ENCODE results near the gene JOSD1.

JOSD1 gene

DNA sequence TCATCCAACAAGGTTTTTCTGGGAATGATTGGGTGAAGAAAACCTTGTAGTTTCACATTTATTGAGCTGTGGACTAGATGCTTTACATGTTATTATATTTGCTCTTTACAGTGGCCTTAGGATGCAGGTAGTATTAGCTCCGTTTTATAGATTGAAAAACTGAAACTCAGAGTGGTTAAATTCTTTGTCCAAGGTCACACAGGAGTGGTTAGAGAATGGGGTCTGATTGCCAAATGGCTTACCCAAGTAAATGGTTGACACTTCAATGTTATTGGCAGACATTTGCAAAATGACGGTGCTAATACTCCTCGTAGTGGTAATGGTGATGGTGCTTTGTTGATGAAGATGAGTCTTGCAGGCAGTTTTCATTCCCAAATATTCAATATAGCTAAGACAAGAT, 7.2 kb upstream of the JOSD1 start:
- H3K36me3 ChIP-seq (ENCODE audit: control insufficient read depth, insufficient read depth, low read length), result peaks cover 2% of the 10 kb centered on the region
- no peaks in the 10 kb centered on the region for H3K9me3 ChIP-seq (ENCODE audit: control insufficient read depth, insufficient read depth, low read length)
- H3K27me3 ChIP-seq (ENCODE audit: control insufficient read depth, insufficient read depth, low read length), result no peaks in the 10 kb centered on the region
- H3K4me1 ChIP-seq (ENCODE audit: control insufficient read depth, insufficient read depth, low read length), result peaks cover 30% of the 10 kb centered on the region
- no peak overlapping the region for H3K9ac ChIP-seq (ENCODE audit: low read depth, low read length)
- peak overlapping the region; percentile 82 for H3K4me3 ChIP-seq (ENCODE audit: low read depth, low read length)

GRCh38 chr22:38707346-38707745, 6.6 kb upstream of the JOSD1 start:
- Histone ChIP-seq H3K9me3 (ENCODE audit: control insufficient read depth, insufficient read depth, low read length) (no peaks in the 10 kb centered on the region), H3K4me3 (ENCODE audit: low read depth, low read length) (peak overlapping the region; percentile 82), H3K9ac (ENCODE audit: low read depth, low read length) (no peak overlapping the region), H3K4me1 (ENCODE audit: control insufficient read depth, insufficient read depth, low read length) (peaks cover 28% of the 10 kb centered on the region), H3K27me3 (ENCODE audit: control insufficient read depth, insufficient read depth, low read length) (no peaks in the 10 kb centered on the region), H3K36me3 (ENCODE audit: control insufficient read depth, insufficient read depth, low read length) (peaks cover 2% of the 10 kb centered on the region)

GRCh38 chr22:38706901-38707195, 6.1 kb upstream of the JOSD1 start:
- Histone ChIP-seq H3K27me3 (ENCODE audit: control insufficient read depth, insufficient read depth, low read length) (no peaks in the 10 kb centered on the region), H3K4me1 (ENCODE audit: control insufficient read depth, insufficient read depth, low read length) (peaks cover 26% of the 10 kb centered on the region)

GRCh38 chr22:38706101-38706900, 5.6 kb upstream of the JOSD1 start:
- H3K36me3 ChIP-seq (ENCODE audit: control insufficient read depth, insufficient read depth, low read length), result no peaks in the 10 kb centered on the region
- H3K4me1 ChIP-seq (ENCODE audit: control insufficient read depth, insufficient read depth, low read length), result peaks cover 26% of the 10 kb centered on the region
- peak overlapping the region; percentile 82 for H3K4me3 ChIP-seq (ENCODE audit: low read depth, low read length)
- peak overlapping the region; percentile 87 for H3K9ac ChIP-seq (ENCODE audit: low read depth, low read length)
- no peaks in the 10 kb centered on the region for H3K9me3 ChIP-seq (ENCODE audit: control insufficient read depth, insufficient read depth, low read length)
- no peaks in the 10 kb centered on the region for H3K27me3 ChIP-seq (ENCODE audit: control insufficient read depth, insufficient read depth, low read length)

More at GRCh38 chr22:38706901-38707195, 6.1 kb upstream of the JOSD1 start:
- Histone ChIP-seq H3K9me3 (ENCODE audit: control insufficient read depth, insufficient read depth, low read length) (no peaks in the 10 kb centered on the region), H3K4me3 (ENCODE audit: low read depth, low read length) (peak overlapping the region; percentile 82), H3K36me3 (ENCODE audit: control insufficient read depth, insufficient read depth, low read length) (no peaks in the 10 kb centered on the region), H3K9ac (ENCODE audit: low read depth, low read length) (peak overlapping the region; percentile 87)

GRCh38 chr22:38705235-38706100, 4.7 kb upstream of the JOSD1 start, which contains the start of gene GTPBP1:
Gene GTPBP1, plus strand, starts transcription at chr22:38705944. Its CDS starts 12 bp downstream, at chr22:38705956.
- peak within 1 kb of the TSS; percentile 82 for H3K4me3 ChIP-seq (ENCODE audit: low read depth, low read length)
- H3K27me3 ChIP-seq (ENCODE audit: control insufficient read depth, insufficient read depth, low read length), result no peaks in the 10 kb centered on the region
- H3K4me1 ChIP-seq (ENCODE audit: control insufficient read depth, insufficient read depth, low read length), result peaks cover 26% of the 10 kb centered on the region
- H3K9me3 ChIP-seq (ENCODE audit: control insufficient read depth, insufficient read depth, low read length), result no peaks in the 10 kb centered on the region
- peak within 1 kb of the TSS; percentile 87 for H3K9ac ChIP-seq (ENCODE audit: low read depth, low read length)
- H3K36me3 ChIP-seq (ENCODE audit: control insufficient read depth, insufficient read depth, low read length), result no peaks in the 10 kb centered on the region

DNA sequence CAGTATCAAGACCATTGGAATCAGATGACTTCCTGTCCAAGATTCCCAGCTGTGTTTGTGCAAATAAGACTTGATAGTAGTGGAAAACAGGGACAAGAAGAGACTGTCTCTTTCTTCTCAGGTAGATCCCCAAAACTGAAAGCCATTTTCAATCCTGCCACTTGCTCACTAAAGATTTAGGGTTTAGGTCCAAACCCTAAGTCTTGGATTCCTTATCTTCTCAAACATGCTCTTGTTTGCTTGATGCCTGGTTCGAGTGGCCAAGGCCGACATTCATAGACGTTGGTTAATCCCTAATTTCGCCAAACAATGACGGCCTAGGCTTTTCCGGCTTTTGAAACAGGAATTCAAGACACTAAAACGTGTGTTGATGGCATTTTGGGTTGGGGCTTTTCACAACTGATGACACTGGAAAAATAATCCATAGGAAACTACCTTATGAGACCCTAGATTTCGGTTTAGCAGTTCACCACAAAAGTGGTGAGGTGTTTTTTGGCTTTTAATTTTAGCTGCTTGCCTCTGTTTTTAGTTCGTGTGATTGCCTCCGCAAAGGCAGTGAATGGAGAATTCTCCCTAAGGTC, 4.0 kb upstream of the JOSD1 start:
- H3K4me1 ChIP-seq (ENCODE audit: control insufficient read depth, insufficient read depth, low read length), result peaks cover 26% of the 10 kb centered on the region
- H3K9me3 ChIP-seq (ENCODE audit: control insufficient read depth, insufficient read depth, low read length), result no peaks in the 10 kb centered on the region
- peak overlapping the region; percentile 45 for H3K4me3 ChIP-seq (ENCODE audit: low read depth, low read length)
- no peak overlapping the region for H3K9ac ChIP-seq (ENCODE audit: low read depth, low read length)
- no peaks in the 10 kb centered on the region for H3K36me3 ChIP-seq (ENCODE audit: control insufficient read depth, insufficient read depth, low read length)
- no peaks in the 10 kb centered on the region for H3K27me3 ChIP-seq (ENCODE audit: control insufficient read depth, insufficient read depth, low read length)

- Histone ChIP-seq H3K27me3 (ENCODE audit: control insufficient read depth, insufficient read depth, low read length) (no peaks in the 10 kb centered on the region), H3K9me3 (ENCODE audit: control insufficient read depth, insufficient read depth, low read length) (no peaks in the 10 kb centered on the region), H3K4me1 (ENCODE audit: control insufficient read depth, insufficient read depth, low read length) (peaks cover 18% of the 10 kb centered on the region), H3K9ac (ENCODE audit: low read depth, low read length) (peak overlapping the region; percentile 79), H3K36me3 (ENCODE audit: control insufficient read depth, insufficient read depth, low read length) (no peaks in the 10 kb centered on the region), H3K4me3 (ENCODE audit: low read depth, low read length) (peak overlapping the region; percentile 89)
Observed at GRCh38 chr22:38700270-38700788, 414 bp downstream of the JOSD1 start.

GRCh38 chr22:38699784-38700183, 959 bp downstream of the JOSD1 start:
- H3K9me3 ChIP-seq (ENCODE audit: control insufficient read depth, insufficient read depth, low read length), result no peaks in the 10 kb centered on the region
- H3K4me1 ChIP-seq (ENCODE audit: control insufficient read depth, insufficient read depth, low read length), result peaks cover 15% of the 10 kb centered on the region
- no peaks in the 10 kb centered on the region for H3K27me3 ChIP-seq (ENCODE audit: control insufficient read depth, insufficient read depth, low read length)
- H3K9ac ChIP-seq (ENCODE audit: low read depth, low read length), result peak overlapping the region; percentile 79
- peak overlapping the region; percentile 89 for H3K4me3 ChIP-seq (ENCODE audit: low read depth, low read length)
- no peaks in the 10 kb centered on the region for H3K36me3 ChIP-seq (ENCODE audit: control insufficient read depth, insufficient read depth, low read length)

DNA sequence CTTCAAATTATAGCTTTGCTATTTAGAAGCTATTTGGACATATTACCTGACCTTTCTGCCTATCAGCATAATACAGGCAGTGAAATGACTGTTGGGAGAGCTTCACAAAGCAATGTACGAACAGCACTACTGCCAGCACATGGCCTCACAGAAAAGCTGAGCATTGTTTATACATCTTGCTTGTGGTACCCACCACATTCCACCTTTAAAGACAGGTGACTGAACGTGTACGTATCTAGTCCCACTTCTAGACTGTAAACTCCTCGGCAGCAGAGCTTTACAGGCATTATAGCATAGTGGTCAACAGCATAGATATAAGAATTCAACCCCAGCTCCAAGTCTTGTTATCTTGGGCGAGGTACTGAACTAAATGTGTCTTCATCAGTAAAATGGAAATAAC, 1.6 kb downstream of the JOSD1 start:
- H3K4me1 ChIP-seq (ENCODE audit: control insufficient read depth, insufficient read depth, low read length), result peaks cover 13% of the 10 kb centered on the region
- H3K36me3 ChIP-seq (ENCODE audit: control insufficient read depth, insufficient read depth, low read length), result no peaks in the 10 kb centered on the region
- H3K4me3 ChIP-seq (ENCODE audit: low read depth, low read length), result peak overlapping the region; percentile 89
- no peak overlapping the region for H3K9ac ChIP-seq (ENCODE audit: low read depth, low read length)
- H3K27me3 ChIP-seq (ENCODE audit: control insufficient read depth, insufficient read depth, low read length), result no peaks in the 10 kb centered on the region
- H3K9me3 ChIP-seq (ENCODE audit: control insufficient read depth, insufficient read depth, low read length), result no peaks in the 10 kb centered on the region

- Histone ChIP-seq H3K9me3 (ENCODE audit: control insufficient read depth, insufficient read depth, low read length) (no peaks in the 10 kb centered on the region), H3K4me1 (ENCODE audit: control insufficient read depth, insufficient read depth, low read length) (peaks cover 13% of the 10 kb centered on the region), H3K36me3 (ENCODE audit: control insufficient read depth, insufficient read depth, low read length) (no peaks in the 10 kb centered on the region), H3K9ac (ENCODE audit: low read depth, low read length) (no peak overlapping the region), H3K4me3 (ENCODE audit: low read depth, low read length) (peak overlapping the region; percentile 89), H3K27me3 (ENCODE audit: control insufficient read depth, insufficient read depth, low read length) (no peaks in the 10 kb centered on the region)
Observed at GRCh38 chr22:38698407-38699094, 2.2 kb downstream of the JOSD1 start.

DNA sequence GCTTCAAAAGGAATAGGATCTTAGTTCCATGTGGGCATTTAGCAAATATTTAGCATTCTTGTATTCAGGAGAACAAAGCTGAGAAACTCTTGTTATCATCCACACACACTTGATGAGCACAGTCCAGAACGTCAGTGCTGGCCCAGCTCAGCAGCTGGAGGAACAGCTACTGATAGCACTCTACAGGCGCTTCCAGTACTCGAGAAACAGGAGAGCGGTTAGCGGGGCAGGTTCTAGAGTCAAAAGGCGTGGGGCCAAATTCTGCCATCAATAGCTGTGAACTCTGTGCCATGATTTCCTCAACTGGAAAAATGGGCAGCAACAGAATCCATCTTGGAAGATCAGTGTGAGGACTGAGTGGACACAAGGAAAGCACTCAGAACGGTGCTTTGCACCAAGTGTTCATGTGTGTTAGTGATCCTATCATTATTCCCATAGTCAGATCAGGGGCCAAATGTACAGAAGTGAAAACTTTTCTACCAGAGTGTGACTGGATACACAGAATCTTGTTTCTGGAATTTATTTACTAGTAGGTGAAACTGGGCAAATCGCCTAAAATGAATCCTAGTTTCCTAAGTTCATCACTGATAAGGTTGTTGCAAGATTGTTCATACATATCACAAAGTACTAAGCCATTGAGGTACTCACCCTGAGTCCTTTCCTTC, 3.2 kb downstream of the JOSD1 start:
- H3K36me3 ChIP-seq (ENCODE audit: control insufficient read depth, insufficient read depth, low read length), result no peaks in the 10 kb centered on the region
- no peaks in the 10 kb centered on the region for H3K9me3 ChIP-seq (ENCODE audit: control insufficient read depth, insufficient read depth, low read length)
- no peak overlapping the region for H3K4me3 ChIP-seq (ENCODE audit: low read depth, low read length)
- peaks cover 7% of the 10 kb centered on the region for H3K4me1 ChIP-seq (ENCODE audit: control insufficient read depth, insufficient read depth, low read length)
- H3K9ac ChIP-seq (ENCODE audit: low read depth, low read length), result no peak overlapping the region
- no peaks in the 10 kb centered on the region for H3K27me3 ChIP-seq (ENCODE audit: control insufficient read depth, insufficient read depth, low read length)
